Memory B cell (primary cell): ENCODE results near the gene SMAD1.
A peak's percentile ranks its signal among the peaks of the same experiment; 100 is the strongest.

Experiments
- ATAC-seq: fragments of 150-1000 bp; cut with Tn5 transposase; 2 replicates; pipeline ENCODE4 v1.10.0; 2021; ENCODE audit warnings: low read depth, mild to moderate bottlenecking, moderate library complexity
- DNase-seq, 2 donors: peaks; one replicate each; pipeline ENCODE4 v3.0.0; 2022; ENCODE audit warnings: low spot score in 2 of 2
- H3K27ac Mint-ChIP-seq: one replicate; pipeline ENCODE4 v1.8.0; 2022; ENCODE audit warnings: mild to moderate bottlenecking, moderate library complexity, mixed read lengths
- H3K27me3 Mint-ChIP-seq: one replicate; pipeline ENCODE4 v1.8.0; 2022; ENCODE audit warnings: mixed read lengths
- H3K36me3 Mint-ChIP-seq: one replicate; pipeline ENCODE4 v1.8.0; 2022; ENCODE audit warnings: mild to moderate bottlenecking, mixed read lengths
- H3K4me1 Mint-ChIP-seq: one replicate; pipeline ENCODE4 v1.8.0; 2022; ENCODE audit warnings: mixed read lengths
- H3K4me3 Mint-ChIP-seq: one replicate; pipeline ENCODE4 v1.8.0; 2022; ENCODE audit warnings: mild to moderate bottlenecking, moderate library complexity, mixed read lengths
- H3K9me3 Mint-ChIP-seq: one replicate; pipeline ENCODE4 v1.8.0; 2022; ENCODE audit warnings: mixed read lengths

Gene SMAD1

GRCh38 chr4:145545538-145546174, 64.0 kb downstream of the SMAD1 start:
- no peaks in the 10 kb centered on the region for H3K9me3 Mint-ChIP-seq
- H3K27me3 Mint-ChIP-seq = peaks cover 4% of the 10 kb centered on the region

GRCh38 chr4:145546175-145546915, 64.7 kb downstream of the SMAD1 start:
- no peak overlapping the region for H3K27ac Mint-ChIP-seq
- H3K4me3 Mint-ChIP-seq = no peak overlapping the region
- ATAC-seq (no peak), DNase-seq (no peak)
- H3K36me3 Mint-ChIP-seq = no peaks in the 10 kb centered on the region
- H3K4me1 Mint-ChIP-seq = no peaks in the 10 kb centered on the region
- no peaks in the 10 kb centered on the region for H3K9me3 Mint-ChIP-seq
- peaks cover 4% of the 10 kb centered on the region for H3K27me3 Mint-ChIP-seq

More at GRCh38 chr4:145545538-145546174, 64.0 kb downstream of the SMAD1 start:
- H3K4me1 Mint-ChIP-seq = no peaks in the 10 kb centered on the region
- no peak overlapping the region for H3K4me3 Mint-ChIP-seq
- DNase-seq = no peak
- no peaks in the 10 kb centered on the region for H3K36me3 Mint-ChIP-seq
- no peak for ATAC-seq
- H3K27ac Mint-ChIP-seq = no peak overlapping the region

GRCh38 chr4:145551660-145552059, 70.0 kb downstream of the SMAD1 start:
- Mint-ChIP-seq H3K27me3 (peaks cover 4% of the 10 kb centered on the region), H3K36me3 (no peaks in the 10 kb centered on the region), H3K4me3 (no peak overlapping the region), H3K9me3 (no peaks in the 10 kb centered on the region), H3K4me1 (peaks cover 6% of the 10 kb centered on the region), H3K27ac (no peak overlapping the region)
- ATAC-seq (no peak), DNase-seq (no peak)

GRCh38 chr4:145552181-145552822, 70.6 kb downstream of the SMAD1 start:
- ATAC-seq (no peak), DNase-seq (no peak)
- Mint-ChIP-seq H3K4me3 (no peak overlapping the region), H3K36me3 (no peaks in the 10 kb centered on the region), H3K9me3 (no peaks in the 10 kb centered on the region), H3K27me3 (peaks cover 4% of the 10 kb centered on the region), H3K4me1 (peaks cover 6% of the 10 kb centered on the region), H3K27ac (peak overlapping the region; percentile 65)

GRCh38 chr4:145553375-145553774, 71.7 kb downstream of the SMAD1 start:
- DNase-seq (no peak), ATAC-seq (no peak)
- no peaks in the 10 kb centered on the region for H3K36me3 Mint-ChIP-seq
- no peaks in the 10 kb centered on the region for H3K9me3 Mint-ChIP-seq
- H3K27ac Mint-ChIP-seq = no peak overlapping the region
- H3K27me3 Mint-ChIP-seq = peaks cover 1% of the 10 kb centered on the region
- H3K4me1 Mint-ChIP-seq = peaks cover 6% of the 10 kb centered on the region
- H3K4me3 Mint-ChIP-seq = no peak overlapping the region

GRCh38 chr4:145554691-145555090, 73.0 kb downstream of the SMAD1 start:
- no peaks in the 10 kb centered on the region for H3K36me3 Mint-ChIP-seq
- no peak overlapping the region for H3K27ac Mint-ChIP-seq

GRCh38 chr4:145557720-145558119, 76.1 kb downstream of the SMAD1 start:
- Mint-ChIP-seq H3K27me3 (peaks cover 7% of the 10 kb centered on the region), H3K27ac (no peak overlapping the region), H3K4me1 (peaks cover 1% of the 10 kb centered on the region), H3K36me3 (no peaks in the 10 kb centered on the region), H3K9me3 (no peaks in the 10 kb centered on the region), H3K4me3 (no peak overlapping the region)
- DNase-seq (peak; percentile 33 to 49), ATAC-seq (peak; percentile 80)

More at GRCh38 chr4:145554691-145555090, 73.0 kb downstream of the SMAD1 start:
- no peak for DNase-seq
- no peak for ATAC-seq
- Mint-ChIP-seq H3K4me3 (no peak overlapping the region), H3K27me3 (no peaks in the 10 kb centered on the region), H3K9me3 (no peaks in the 10 kb centered on the region), H3K4me1 (peaks cover 6% of the 10 kb centered on the region)

GRCh38 chr4:145563293-145563985, 81.8 kb downstream of the SMAD1 start:
- Mint-ChIP-seq H3K36me3 (no peaks in the 10 kb centered on the region), H3K27ac (no peak overlapping the region), H3K4me3 (no peak overlapping the region), H3K4me1 (no peaks in the 10 kb centered on the region), H3K9me3 (peaks cover 2% of the 10 kb centered on the region), H3K27me3 (peaks cover 33% of the 10 kb centered on the region)
- ATAC-seq (no peak), DNase-seq (no peak)

- no peak for DNase-seq
- Mint-ChIP-seq H3K4me3 (no peak overlapping the region), H3K36me3 (no peaks in the 10 kb centered on the region), H3K27ac (no peak overlapping the region), H3K27me3 (peaks cover 36% of the 10 kb centered on the region), H3K9me3 (peaks cover 2% of the 10 kb centered on the region), H3K4me1 (no peaks in the 10 kb centered on the region)
- ATAC-seq = no peak
Observed at GRCh38 chr4:145564540-145564939, 82.9 kb downstream of the SMAD1 start.

GRCh38 chr4:145565328-145565727, 83.7 kb downstream of the SMAD1 start:
- Mint-ChIP-seq H3K27ac (no peak overlapping the region), H3K36me3 (no peaks in the 10 kb centered on the region), H3K4me3 (no peak overlapping the region), H3K4me1 (no peaks in the 10 kb centered on the region), H3K27me3 (peaks cover 36% of the 10 kb centered on the region), H3K9me3 (peaks cover 2% of the 10 kb centered on the region)
- DNase-seq (no peak), ATAC-seq (no peak)

GRCh38 chr4:145566086-145566708, 84.5 kb downstream of the SMAD1 start:
- H3K4me3 Mint-ChIP-seq = no peak overlapping the region
- peaks cover 39% of the 10 kb centered on the region for H3K27me3 Mint-ChIP-seq
- no peak for ATAC-seq

GRCh38 chr4:145566768-145567167, 85.1 kb downstream of the SMAD1 start:
- H3K9me3 Mint-ChIP-seq = peaks cover 2% of the 10 kb centered on the region
- H3K4me1 Mint-ChIP-seq = no peaks in the 10 kb centered on the region
- no peak overlapping the region for H3K4me3 Mint-ChIP-seq
- DNase-seq (no peak), ATAC-seq (no peak)
- no peak overlapping the region for H3K27ac Mint-ChIP-seq
- H3K27me3 Mint-ChIP-seq = peaks cover 37% of the 10 kb centered on the region
- no peaks in the 10 kb centered on the region for H3K36me3 Mint-ChIP-seq

More at GRCh38 chr4:145566086-145566708, 84.5 kb downstream of the SMAD1 start:
- Mint-ChIP-seq H3K9me3 (peaks cover 2% of the 10 kb centered on the region), H3K4me1 (no peaks in the 10 kb centered on the region), H3K27ac (no peak overlapping the region), H3K36me3 (no peaks in the 10 kb centered on the region)
- DNase-seq = no peak

- ATAC-seq (no peak), DNase-seq (no peak)
- Mint-ChIP-seq H3K27me3 (peaks cover 36% of the 10 kb centered on the region), H3K4me1 (no peaks in the 10 kb centered on the region), H3K36me3 (peaks cover 2% of the 10 kb centered on the region), H3K4me3 (no peak overlapping the region), H3K27ac (no peak overlapping the region), H3K9me3 (peaks cover 5% of the 10 kb centered on the region)
Observed at GRCh38 chr4:145567516-145567915, 85.9 kb downstream of the SMAD1 start.
